Left lung (tissue), 10 donors: ENCODE measurements around the gene MEIKIN. TPM values are rescaled to one million over a fixed set of nuclear protein-coding genes. Genes with fewer than 3 reads are reported as not detected.

Experiments used
- ATAC-seq: fragments of 200-7000 bp; cut with Tn5 transposase; one replicate; pipeline ENCODE4 v1.9.1; 2020; ENCODE audit warnings: moderate library complexity
- DNase-seq, 4 donors: peaks; one replicate each; pipeline ENCODE4 v3.0.0-alpha.2; 2013 to 2020
- H3K27ac ChIP-seq, 2 donors: fragments of 200-600 bp; sonication (generic) in 1 of 2; one replicate each; pipeline versions ENCODE4 v1.5.0 to v1.8.0; 2020 to 2021
- H3K27me3 ChIP-seq, 2 donors: fragments of 200-600 bp; sonication (generic) in 1 of 2; one replicate each; pipeline versions ENCODE4 v1.5.0 to v1.8.0; 2020 to 2021
- H3K36me3 ChIP-seq, 2 donors: fragments of 200-600 bp; sonication (generic) in 1 of 2; one replicate each; pipeline versions ENCODE4 v1.5.0 to v1.8.0; 2020 to 2021
- H3K4me1 ChIP-seq, 2 donors: fragments of 200-600 bp; one replicate each; pipeline ENCODE4 v1.8.0; 2021
- H3K4me3 ChIP-seq, 2 donors: fragments of 200-600 bp; sonication (generic) in 1 of 2; one replicate each; pipeline versions ENCODE4 v1.5.0 to v1.8.0; 2020 to 2021; ENCODE audit warnings: mild to moderate bottlenecking in 1 of 2
- H3K9me3 ChIP-seq, 2 donors: fragments of 200-600 bp; sonication (generic) in 1 of 2; one replicate each; pipeline versions ENCODE4 v1.5.0 to v1.8.0; 2020 to 2021
- CTCF ChIP-seq, 2 donors: fragments of 200-600 bp; sonication (generic) in 1 of 2; IDR thresholded peaks; one replicate each; pipeline versions ENCODE4 v1.5.0 to v1.8.0; 2021; ENCODE audit warnings: antibody characterized with exemption in 2 of 2
- intact Hi-C, 2 donors: fragments of 100-400 bp; cut with DNase I; formaldehyde crosslinking; loops; one replicate each; pipeline versions ENCODE4 v1.11.2 to v1.14.2; 2022
- polyA plus RNA-seq, 6 donors: library from polyadenylated mRNA; unstranded; fragments of 120-200 nt; gene quantifications; one replicate each; pipeline ENCODE4 v1.2.1, GENCODE V29; 2013; ENCODE audit not compliant: insufficient read length in 6 of 6
- total RNA-seq, 2 donors: library from RNA; stranded (reverse); fragmentation: NEBNext Ultra II Directional; extraction: Animal tissue kit (Norgen Biotek cat#: 25700); gene quantifications; one replicate each; pipeline ENCODE4 v1.2.1, GENCODE V29; 2021
- donor health status: DM: no; HTN: yes; CAD: no.
- donor health status: DM: no; HTN: no; CAD: no.

Gene MEIKIN
- total and polyA plus RNA-seq, 8 donors, result 0.17 to 1.5 (median 0.85) TPM; not detected in 5

GRCh38 chr5:131979816-131980215 is 34.4 kb upstream of the MEIKIN start:
- no peak for ATAC-seq
- no peaks in the 10 kb centered on the region for H3K9me3 ChIP-seq
- intact Hi-C loops, result no loop called here
- H3K4me3 ChIP-seq, result no peak overlapping the region
- no peaks in the 10 kb centered on the region for H3K27me3 ChIP-seq
- H3K4me1 ChIP-seq, result no peaks in the 10 kb centered on the region
- no peak overlapping the region for H3K27ac ChIP-seq
- no peak for TF ChIP-seq CTCF (IDR thresholded peaks at IDR 0.05)
- no peak for DNase-seq
- no peaks in the 10 kb centered on the region for H3K36me3 ChIP-seq

- ATAC-seq (no peak), DNase-seq (no peak)
- H3K36me3 ChIP-seq, result no peaks in the 10 kb centered on the region
- intact Hi-C loops, result no loop called here
- TF ChIP-seq CTCF (IDR thresholded peaks at IDR 0.05), result no peak
- H3K27me3 ChIP-seq, result no peaks in the 10 kb centered on the region
- no peak overlapping the region for H3K4me3 ChIP-seq
- H3K4me1 ChIP-seq, result no peaks in the 10 kb centered on the region
- no peak overlapping the region for H3K27ac ChIP-seq
- no peaks in the 10 kb centered on the region for H3K9me3 ChIP-seq
Measured at GRCh38 chr5:131977212-131977604, 31.7 kb upstream of the MEIKIN start.

GRCh38 chr5:131976414-131977211 is 31.1 kb upstream of the MEIKIN start:
- no peak overlapping the region for H3K27ac ChIP-seq
- ATAC-seq, result no peak
- no peaks in the 10 kb centered on the region for H3K4me1 ChIP-seq
- DNase-seq, result no peak
- H3K27me3 ChIP-seq, result no peaks in the 10 kb centered on the region
- intact Hi-C loops, result no loop called here
- no peak overlapping the region for H3K4me3 ChIP-seq
- H3K9me3 ChIP-seq, result no peaks in the 10 kb centered on the region
- no peaks in the 10 kb centered on the region for H3K36me3 ChIP-seq
- no peak for TF ChIP-seq CTCF (IDR thresholded peaks at IDR 0.05)

GRCh38 chr5:131974956-131975726 is 29.7 kb upstream of the MEIKIN start:
- no peak for TF ChIP-seq CTCF (IDR thresholded peaks at IDR 0.05)
- Histone ChIP-seq H3K4me1 (no peaks in the 10 kb centered on the region), H3K27ac (no peak overlapping the region), H3K9me3 (no peaks in the 10 kb centered on the region), H3K27me3 (no peaks in the 10 kb centered on the region), H3K4me3 (no peak overlapping the region), H3K36me3 (no peaks in the 10 kb centered on the region)
- DNase-seq (no peak), ATAC-seq (no peak)
- intact Hi-C loops, result no loop called here

- intact Hi-C loops, result no loop called here
- no peak for ATAC-seq
- H3K4me1 ChIP-seq, result no peaks in the 10 kb centered on the region
- H3K27ac ChIP-seq, result no peak overlapping the region
- no peaks in the 10 kb centered on the region for H3K9me3 ChIP-seq
- no peak overlapping the region for H3K4me3 ChIP-seq
- TF ChIP-seq CTCF (IDR thresholded peaks at IDR 0.05), result no peak
- no peaks in the 10 kb centered on the region for H3K27me3 ChIP-seq
- H3K36me3 ChIP-seq, result no peaks in the 10 kb centered on the region
- DNase-seq, result no peak
Measured at GRCh38 chr5:131974622-131974955, 29.1 kb upstream of the MEIKIN start.
